Astrocyte (in vitro differentiated cells and primary cell): ENCODE measurements around the gene POU3F1.

Experiments used
- CTCF ChIP-seq: IDR thresholded peaks from 2 replicates; pipeline ENCODE4 v1.5.1; 2011; ENCODE audit warnings: low read depth, mild to moderate bottlenecking, inconsistent platforms, low read length, moderate library complexity; ENCODE audit not compliant: insufficient read depth
- EZH2 ChIP-seq: IDR thresholded peaks from 2 replicates; pipeline ENCODE4 v1.6.1; 2012; ENCODE audit warnings: mild to moderate bottlenecking, low read length, inconsistent platforms; ENCODE audit not compliant: insufficient read depth

DNA sequence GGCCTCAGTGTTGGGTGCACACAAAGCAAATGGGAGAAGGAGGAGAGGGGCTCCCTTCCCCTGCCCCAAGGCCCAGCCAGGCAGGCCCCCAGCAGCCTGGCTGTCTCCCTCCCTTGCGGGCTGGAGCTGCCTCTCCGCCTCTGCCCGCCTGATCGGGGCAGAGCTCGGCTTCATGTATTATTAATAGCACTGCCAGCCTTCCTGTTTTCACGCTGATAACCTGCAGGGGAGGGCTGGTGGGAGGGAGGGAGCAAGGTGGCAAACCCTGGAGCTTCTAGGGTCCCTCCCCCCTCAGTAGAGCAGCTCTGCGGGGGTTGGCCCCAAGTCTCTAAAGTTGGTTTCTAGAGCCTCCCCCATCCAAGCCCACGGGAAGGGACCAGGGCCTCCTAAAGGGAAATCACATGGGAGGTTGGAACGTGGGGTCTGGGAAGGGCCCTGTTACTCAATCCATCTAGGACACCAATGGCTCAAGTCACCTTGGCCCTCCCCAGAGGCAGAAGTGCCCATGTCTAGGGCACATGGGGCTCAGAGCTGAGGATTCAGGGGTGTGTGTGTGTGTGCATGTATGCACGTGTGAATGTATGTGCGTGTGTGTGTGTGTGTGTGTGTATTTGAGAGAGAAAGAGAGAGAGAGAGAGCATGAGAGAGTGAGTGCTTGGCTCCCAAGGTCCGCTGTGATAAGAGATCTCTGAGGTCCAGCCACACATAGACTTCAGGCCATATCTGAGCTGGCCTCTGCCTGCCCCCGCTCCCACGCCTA is 21.8 kb upstream of the POU3F1 start:
- TF ChIP-seq CTCF, result no peak
- TF ChIP-seq EZH2, result no peak
